HUDEP-2 (cell line): ENCODE data around the gene SETD6.
A peak's percentile ranks its signal among the peaks of the same experiment; 100 is the strongest.
"Not testable (repeated sequence)": the region's sequence is repeated elsewhere in the genome, so short reads cannot be mapped to it uniquely, and the experiment has no call there.

Experiments
- DNase-seq, 76 experiments: peaks; one replicate each; lab custom pipeline; 2025; ENCODE audit not compliant: unreplicated experiment in 76 of 76; lab: John Stamatoyannopoulos, UW

SETD6 gene

GRCh38 chr16:58515125-58515870, at the start of gene SETD6:
Gene SETD6, plus strand, starts transcription at chr16:58515517. Its CDS starts 21 bp downstream, at chr16:58515538.
- peak in 74 of 76 experiments; percentile 32 to 90 (median 75) for DNase-seq

- DNase-seq, result no peak
Observed at GRCh38 chr16:58465817-58466216, 49.5 kb upstream of the SETD6 start.

GRCh38 chr16:58466396-58466795, 48.9 kb upstream of the SETD6 start:
- no peak for DNase-seq

- no peak for DNase-seq
Observed at GRCh38 chr16:58467905-58468304, 47.4 kb upstream of the SETD6 start.

- no peak for DNase-seq
Observed at GRCh38 chr16:58471209-58471975, 43.9 kb upstream of the SETD6 start.

GRCh38 chr16:58472266-58472665, 43.1 kb upstream of the SETD6 start:
- DNase-seq, result no peak

GRCh38 chr16:58472827-58473226, 42.5 kb upstream of the SETD6 start:
- no peak for DNase-seq

GRCh38 chr16:58474296-58474695, 41.0 kb upstream of the SETD6 start:
- no peak for DNase-seq

- DNase-seq, result no peak
Observed at GRCh38 chr16:58475091-58475619, 40.2 kb upstream of the SETD6 start.

- DNase-seq, result no peak
Observed at GRCh38 chr16:58476791-58477190, 38.5 kb upstream of the SETD6 start.

GRCh38 chr16:58478427-58478826, 36.9 kb upstream of the SETD6 start:
- no peak for DNase-seq

- no peak for DNase-seq
Observed at GRCh38 chr16:58481226-58481869, 34.0 kb upstream of the SETD6 start.

GRCh38 chr16:58481931-58482330, 33.4 kb upstream of the SETD6 start:
- no peak for DNase-seq

- DNase-seq, result no peak
Observed at GRCh38 chr16:58485184-58485887, 30.0 kb upstream of the SETD6 start.

GRCh38 chr16:58487566-58488351, 27.6 kb upstream of the SETD6 start:
- peak in 64 of 76 experiments; percentile 6 to 79 (median 58) for DNase-seq

- DNase-seq, result peak in 53 of 76 experiments; percentile 14 to 72 (median 37)
Observed at GRCh38 chr16:58488531-58488930, 26.8 kb upstream of the SETD6 start.

GRCh38 chr16:58490065-58490464, 25.3 kb upstream of the SETD6 start:
- DNase-seq, result no peak

- DNase-seq, result not testable (repeated sequence)
Observed at GRCh38 chr16:58490539-58490938, 24.8 kb upstream of the SETD6 start.

- DNase-seq, result no peak
Observed at GRCh38 chr16:58492066-58492465, 23.3 kb upstream of the SETD6 start.

- DNase-seq, result peak in 7 of 76 experiments; percentile 4 to 27 (median 17)
Observed at GRCh38 chr16:58492735-58493134, 22.6 kb upstream of the SETD6 start.
